GM19193 (cell line): ENCODE measurements around the gene PRSS27.

Source experiments
- POLR2A ChIP-seq: IDR thresholded peaks from 4 replicates; pipeline ENCODE4 v1.6.1; 2011; ENCODE audit not compliant: insufficient read depth, insufficient read length; ENCODE audit errors: extremely low read depth

The PRSS27 gene

DNA sequence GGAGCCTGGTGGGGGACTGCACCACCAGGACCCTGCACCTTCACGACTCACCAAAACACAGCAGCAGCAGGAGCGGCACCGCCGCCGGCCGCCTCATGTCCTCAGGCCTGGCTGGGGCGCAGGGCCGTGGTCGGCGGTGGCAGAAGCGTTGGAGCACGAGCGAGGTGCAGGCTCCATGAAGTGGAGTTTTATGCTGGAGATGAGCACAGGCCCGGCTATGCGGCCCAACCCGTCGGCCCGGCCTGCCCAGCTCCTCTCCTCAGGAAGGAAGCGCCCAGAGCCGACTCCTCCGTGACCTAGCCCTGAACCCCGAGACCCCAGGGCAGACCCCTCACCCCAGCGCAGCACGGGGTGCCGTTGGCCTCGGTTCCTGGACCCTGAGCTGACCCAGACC is at the start of gene PRSS27:
Gene PRSS27, minus strand, starts transcription at position 161 of the 394 bp plus-strand sequence. Its CDS starts 64 bp downstream, at position 97.
- TF ChIP-seq POLR2A, result no peak

DNA sequence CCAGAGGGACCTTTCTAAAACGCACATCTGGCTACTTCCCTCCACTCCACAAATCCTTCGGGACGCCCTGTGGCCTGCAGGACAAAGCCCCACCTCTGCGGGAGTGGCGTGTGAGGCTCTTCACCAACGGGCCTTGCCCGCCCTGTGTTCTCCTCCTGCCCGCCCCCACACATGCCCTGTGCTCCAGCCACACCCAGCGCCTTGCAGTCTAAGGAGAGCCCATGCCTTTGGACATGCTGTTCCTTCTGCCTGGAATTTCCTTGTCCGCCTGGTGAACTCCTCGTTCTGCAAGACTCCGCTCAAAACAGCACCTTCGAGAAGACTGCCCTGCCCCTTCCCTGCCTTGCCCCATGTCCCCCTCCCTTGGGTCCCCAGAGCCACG is 49.6 kb upstream of the PRSS27 start:
- TF ChIP-seq POLR2A, result no peak

DNA sequence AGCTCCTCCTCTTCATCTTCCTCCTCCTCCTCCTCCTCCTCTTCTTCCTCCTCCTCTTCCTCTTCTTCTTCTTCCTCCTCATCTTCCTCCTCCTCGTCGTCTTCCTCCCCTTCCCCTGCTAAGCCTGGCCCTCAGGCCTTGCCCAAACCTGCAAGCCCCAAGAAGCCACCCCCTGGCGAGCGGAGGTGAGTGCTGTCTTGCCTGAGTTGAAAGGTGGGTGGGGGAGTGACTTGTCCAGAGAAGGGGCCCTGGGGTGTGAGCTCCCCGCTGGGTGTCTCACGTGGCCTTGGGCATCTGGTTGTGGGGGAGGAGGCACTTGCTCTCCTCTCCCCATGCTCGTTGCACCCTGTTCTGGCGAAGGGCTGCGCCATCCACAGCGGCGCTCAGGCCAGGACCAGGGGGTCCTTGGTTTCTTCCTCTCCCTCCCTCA is 49.1 kb upstream of the PRSS27 start:
- TF ChIP-seq POLR2A, result no peak

DNA sequence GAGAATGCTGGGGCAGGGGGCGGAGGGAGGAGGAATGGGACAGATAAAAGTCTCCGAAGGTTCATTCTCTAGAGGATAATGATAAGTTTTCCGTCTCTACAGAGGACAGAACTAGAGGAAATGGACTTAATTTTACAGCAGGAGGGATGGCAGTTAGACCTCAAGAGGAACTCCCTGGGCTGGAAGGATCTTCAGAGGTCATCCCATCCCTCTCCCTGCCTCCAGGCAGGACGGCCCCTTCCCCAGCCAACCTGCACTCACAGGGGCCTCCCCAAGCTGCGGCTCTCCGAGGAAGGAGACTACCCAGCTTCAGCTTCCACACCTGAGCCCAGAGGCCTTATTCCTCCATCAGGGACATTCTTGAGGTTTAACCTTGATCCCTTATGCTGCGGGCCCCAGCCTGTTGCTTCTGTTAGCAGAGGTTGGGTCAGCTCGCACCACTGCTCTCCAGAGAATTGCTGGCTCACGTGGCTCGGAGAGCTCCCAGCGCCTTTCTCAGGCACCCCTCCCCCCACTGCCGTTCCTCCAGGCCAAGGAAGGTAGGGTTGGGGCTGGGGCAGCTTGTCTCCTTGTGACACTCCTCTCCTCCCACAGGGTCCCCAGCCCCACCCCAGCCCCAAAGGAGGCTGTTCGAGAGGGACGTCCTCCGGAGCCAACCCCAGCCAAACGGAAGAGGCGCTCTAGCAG is 48.5 kb upstream of the PRSS27 start:
- TF ChIP-seq POLR2A, result peak; percentile 4

DNA sequence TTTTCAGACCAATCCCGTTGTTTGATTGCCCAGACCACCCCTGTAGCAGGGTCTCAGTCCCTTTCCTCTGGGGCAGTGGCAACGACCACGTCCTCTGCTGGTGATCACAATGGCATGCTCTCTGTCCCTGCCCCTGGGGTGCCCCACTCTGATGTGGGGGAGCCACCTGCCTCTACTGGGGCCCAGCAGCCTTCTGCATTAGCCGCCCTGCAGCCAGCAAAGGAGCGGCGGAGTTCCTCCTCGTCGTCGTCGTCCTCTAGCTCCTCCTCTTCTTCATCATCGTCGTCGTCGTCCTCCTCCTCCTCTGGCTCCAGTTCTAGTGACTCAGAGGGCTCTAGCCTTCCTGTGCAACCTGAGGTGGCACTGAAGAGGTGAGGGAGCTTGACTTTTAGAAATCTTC is 47.9 kb upstream of the PRSS27 start:
- no peak for TF ChIP-seq POLR2A

DNA sequence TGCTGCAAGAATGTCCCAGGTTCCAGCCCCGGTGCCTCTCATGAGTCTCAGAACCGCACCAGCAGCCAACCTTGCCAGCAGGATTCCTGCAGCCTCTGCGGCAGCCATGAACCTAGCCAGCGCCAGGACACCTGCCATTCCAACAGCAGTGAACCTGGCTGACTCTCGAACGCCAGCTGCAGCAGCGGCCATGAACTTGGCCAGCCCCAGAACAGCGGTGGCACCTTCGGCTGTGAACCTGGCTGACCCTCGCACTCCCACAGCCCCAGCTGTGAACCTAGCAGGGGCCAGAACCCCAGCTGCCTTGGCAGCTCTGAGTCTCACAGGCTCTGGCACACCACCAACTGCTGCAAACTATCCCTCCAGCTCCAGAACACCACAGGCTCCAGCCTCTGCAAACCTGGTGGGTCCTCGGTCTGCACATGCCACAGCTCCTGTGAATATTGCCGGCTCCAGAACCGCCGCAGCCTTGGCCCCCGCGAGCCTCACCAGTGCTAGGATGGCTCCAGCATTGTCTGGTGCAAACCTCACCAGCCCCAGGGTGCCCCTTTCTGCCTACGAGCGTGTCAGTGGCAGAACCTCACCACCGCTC is 47.2 kb upstream of the PRSS27 start:
- no peak for TF ChIP-seq POLR2A

DNA sequence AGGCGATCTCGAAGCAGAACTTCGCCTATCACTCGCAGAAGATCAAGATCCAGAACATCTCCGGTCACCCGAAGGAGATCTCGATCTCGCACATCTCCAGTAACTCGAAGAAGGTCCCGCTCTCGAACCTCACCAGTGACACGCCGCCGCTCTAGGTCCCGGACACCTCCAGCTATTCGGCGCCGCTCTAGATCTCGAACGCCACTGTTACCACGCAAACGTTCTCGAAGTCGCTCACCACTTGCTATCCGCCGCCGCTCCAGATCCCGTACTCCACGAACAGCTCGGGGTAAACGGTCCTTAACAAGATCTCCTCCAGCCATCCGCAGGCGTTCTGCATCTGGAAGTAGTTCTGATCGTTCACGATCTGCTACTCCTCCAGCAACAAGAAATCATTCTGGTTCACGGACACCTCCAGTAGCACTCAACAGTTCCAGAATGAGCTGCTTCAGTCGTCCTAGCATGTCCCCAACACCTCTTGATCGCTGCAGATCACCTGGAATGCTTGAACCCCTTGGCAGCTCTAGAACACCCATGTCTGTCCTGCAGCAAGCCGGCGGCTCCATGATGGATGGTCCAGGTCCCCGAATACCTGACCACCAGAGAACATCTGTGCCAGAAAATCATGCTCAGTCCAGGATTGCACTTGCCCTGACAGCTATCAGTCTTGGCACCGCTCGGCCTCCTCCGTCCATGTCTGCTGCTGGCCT is 46.6 kb upstream of the PRSS27 start:
- TF ChIP-seq POLR2A, result no peak

DNA sequence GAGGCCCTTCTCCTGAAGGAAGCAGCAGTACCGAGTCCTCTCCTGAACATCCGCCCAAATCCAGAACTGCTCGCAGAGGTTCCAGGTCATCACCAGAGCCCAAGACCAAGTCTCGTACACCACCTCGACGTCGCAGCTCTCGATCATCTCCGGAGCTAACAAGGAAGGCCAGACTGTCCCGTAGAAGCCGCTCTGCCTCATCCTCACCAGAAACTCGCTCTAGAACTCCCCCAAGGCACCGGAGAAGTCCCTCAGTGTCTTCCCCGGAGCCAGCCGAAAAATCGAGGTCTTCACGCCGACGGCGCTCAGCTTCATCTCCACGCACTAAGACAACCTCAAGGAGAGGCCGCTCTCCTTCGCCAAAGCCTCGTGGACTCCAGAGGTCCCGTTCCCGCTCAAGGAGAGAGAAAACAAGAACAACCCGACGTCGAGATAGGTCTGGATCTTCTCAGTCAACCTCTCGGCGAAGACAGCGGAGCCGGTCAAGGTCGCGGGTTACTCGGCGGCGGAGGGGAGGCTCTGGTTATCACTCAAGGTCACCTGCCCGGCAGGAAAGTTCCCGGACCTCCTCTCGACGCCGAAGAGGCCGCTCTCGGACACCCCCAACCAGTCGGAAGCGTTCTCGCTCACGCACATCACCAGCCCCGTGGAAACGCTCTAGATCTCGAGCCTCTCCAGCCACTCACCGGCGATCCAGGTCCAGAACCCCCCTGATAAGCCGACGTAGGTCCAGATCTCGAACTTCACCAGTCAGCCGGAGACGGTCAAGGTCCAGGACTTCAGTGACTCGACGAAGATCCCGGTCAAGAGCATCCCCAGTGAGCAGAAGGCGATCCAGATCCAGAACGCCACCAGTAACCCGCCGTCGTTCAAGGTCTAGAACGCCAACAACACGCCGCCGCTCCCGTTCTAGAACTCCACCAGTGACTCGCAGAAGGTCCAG is 45.7 kb upstream of the PRSS27 start:
- no peak for TF ChIP-seq POLR2A

DNA sequence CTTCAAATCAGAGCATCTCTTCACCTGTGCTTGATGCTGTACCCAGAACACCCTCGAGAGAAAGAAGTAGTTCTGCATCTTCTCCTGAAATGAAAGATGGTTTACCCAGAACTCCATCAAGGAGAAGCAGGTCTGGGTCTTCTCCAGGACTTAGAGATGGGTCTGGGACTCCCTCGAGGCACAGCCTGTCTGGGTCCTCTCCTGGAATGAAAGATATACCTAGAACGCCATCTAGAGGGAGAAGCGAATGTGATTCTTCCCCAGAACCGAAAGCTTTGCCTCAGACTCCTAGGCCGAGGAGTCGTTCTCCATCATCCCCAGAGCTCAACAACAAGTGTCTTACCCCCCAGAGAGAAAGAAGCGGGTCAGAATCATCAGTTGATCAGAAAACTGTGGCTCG is 44.7 kb upstream of the PRSS27 start:
- TF ChIP-seq POLR2A, result peak; percentile 6

DNA sequence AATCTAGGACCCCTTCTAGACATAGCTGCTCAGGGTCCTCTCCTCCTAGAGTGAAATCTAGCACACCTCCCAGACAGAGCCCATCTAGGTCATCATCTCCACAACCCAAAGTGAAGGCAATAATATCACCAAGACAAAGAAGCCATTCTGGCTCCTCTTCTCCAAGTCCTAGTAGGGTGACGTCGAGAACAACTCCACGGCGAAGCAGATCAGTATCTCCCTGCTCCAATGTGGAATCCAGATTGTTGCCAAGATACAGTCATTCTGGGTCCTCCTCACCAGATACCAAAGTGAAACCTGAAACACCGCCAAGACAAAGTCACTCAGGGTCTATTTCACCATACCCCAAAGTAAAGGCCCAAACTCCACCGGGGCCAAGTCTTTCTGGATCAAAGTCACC is 43.1 kb upstream of the PRSS27 start:
- TF ChIP-seq POLR2A, result no peak

DNA sequence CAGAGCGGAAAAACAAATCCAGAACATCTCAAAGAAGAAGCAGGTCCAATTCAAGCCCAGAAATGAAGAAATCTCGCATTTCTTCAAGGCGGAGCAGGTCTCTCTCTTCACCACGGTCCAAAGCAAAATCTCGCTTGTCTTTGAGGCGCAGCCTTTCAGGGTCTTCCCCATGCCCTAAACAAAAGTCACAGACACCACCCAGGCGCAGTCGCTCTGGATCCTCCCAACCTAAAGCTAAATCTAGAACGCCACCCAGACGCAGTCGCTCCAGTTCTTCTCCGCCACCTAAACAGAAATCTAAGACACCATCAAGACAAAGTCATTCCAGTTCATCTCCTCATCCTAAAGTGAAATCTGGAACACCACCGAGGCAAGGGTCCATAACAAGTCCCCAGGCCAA is 42.7 kb upstream of the PRSS27 start:
- no peak for TF ChIP-seq POLR2A

DNA sequence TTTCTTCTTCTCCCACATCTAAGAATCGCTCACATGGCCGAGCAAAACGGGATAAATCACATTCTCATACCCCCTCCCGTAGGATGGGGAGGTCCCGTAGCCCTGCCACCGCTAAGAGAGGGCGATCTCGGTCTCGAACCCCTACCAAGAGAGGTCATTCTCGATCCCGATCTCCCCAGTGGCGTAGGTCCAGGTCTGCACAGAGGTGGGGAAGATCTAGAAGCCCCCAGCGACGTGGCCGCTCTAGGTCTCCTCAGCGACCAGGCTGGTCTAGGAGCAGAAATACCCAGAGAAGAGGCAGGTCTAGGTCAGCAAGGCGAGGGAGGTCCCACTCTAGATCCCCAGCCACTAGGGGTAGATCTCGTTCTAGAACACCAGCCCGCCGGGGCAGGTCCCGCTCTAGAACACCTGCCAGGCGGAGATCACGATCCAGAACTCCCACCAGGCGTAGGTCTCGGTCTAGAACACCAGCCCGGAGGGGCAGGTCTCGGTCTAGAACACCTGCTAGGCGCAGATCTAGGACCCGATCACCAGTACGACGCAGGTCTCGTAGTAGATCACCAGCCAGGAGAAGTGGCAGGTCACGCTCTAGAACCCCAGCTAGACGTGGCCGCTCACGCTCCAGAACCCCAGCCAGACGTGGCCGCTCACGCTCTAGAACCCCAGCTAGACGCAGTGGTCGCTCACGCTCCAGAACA is 42.0 kb upstream of the PRSS27 start:
- TF ChIP-seq POLR2A, result no peak

DNA sequence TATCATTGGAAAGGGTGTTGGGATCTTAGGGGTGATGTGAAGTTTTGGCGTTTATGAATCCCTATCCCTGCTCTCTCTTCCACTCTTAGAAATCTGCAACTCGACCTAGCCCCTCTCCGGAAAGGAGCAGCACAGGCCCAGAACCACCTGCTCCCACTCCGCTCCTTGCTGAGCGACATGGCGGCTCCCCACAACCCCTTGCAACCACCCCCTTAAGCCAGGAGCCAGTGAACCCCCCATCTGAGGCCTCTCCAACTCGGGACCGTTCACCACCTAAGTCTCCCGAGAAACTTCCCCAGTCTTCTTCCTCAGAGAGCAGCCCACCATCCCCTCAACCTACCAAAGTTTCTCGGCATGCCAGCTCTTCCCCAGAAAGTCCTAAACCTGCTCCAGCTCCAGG is 41.4 kb upstream of the PRSS27 start:
- TF ChIP-seq POLR2A, result no peak

DNA sequence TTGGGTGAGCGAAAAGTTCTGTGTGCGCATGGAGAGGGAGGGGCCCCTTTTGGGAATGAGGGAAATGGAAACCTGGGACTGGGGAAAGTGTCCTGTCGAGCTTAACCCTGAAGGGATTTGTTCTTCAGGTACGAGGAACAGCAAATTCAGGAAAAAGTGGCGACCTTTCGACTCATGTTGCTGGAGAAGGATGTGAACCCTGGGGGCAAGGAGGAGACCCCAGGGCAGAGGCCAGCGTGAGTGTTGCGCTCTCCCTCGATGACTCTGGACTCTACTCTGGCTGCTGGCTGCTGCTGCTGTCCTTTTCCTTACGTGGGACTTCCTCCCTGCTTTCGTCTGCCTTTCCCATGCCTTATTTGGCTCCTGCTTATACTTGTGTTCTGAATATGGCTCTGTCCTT is 37.3 kb upstream of the PRSS27 start:
- TF ChIP-seq POLR2A, result no peak
